Measurements from ENCODE around the gene AKT2.
A peak's percentile ranks its signal among the peaks of the same experiment; 100 is the strongest.
"Not testable (repeated sequence)": the region's sequence is repeated elsewhere in the genome, so short reads cannot be mapped to it uniquely, and the experiment has no call there.

Gene AKT2

DNA sequence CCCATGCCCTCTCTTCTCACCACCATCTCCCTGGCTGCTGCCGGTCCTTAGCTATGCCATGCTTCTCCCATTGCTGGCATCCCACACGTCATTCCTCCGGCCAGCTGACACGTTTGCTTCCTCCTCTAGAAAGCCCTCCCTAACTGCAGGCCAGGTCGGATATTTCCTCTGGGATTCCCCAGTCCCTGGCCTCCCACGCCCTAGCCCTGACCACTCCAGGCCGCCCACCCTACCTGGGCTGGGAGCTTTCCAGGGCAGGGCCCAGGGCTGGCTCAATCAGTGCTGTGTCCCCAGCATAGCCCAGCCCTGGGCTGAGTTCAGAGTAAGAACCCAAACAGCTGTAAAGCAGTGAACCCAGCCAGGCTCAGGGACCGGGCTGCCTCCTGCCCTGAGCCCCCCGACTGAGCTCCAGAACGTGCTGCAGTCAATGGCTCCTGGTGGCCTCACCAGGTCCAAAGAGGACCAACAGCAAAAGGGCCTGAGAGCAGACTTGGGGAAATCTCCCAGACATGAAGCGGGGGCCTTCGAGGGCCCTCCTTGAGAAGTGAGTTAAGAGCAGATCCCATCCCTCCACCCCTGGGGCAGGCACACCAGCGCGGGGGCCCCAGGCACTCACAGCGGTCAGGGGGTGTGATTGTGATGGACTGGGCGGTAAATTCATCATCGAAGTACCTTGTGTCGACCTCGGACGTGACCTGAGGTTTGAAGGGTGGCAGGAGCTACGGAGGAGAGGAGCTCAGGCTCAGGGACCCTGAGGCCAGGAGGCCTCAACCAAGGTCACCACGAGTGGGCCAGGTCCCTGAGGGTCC, 50.5 kb downstream of the AKT2 start:
- DNase-seq (ENCODE audit: low read depth) = no peak

DNA sequence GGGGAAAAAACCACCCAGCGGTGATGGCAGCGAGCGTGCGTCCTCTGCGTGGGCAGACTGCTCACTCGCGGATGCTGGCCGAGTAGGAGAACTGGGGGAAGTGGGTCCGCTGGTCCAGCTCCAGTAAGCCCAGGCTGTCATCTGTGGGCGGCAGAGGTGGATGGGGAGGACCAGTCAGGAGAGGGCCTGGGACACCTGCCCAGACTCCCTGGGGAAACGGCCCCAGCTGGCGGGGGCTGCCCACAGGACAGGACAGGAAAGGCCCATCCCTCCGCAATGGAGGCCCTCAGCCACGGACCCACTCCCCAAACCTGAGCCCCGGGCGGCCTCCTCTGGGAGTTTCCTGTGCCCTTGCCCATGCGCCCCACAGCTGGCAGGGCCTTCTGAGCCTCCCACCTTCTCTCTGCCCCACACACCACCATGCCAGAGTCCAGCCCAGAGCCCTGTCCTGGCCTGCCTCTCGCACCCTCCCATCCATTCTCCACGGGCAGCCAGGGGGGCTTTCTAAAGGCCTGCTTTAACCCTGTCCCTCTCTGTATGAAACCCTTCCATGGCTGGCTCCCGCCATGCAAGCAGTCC, 51.2 kb downstream of the AKT2 start:
- no peak for DNase-seq (ENCODE audit: low read depth)

DNA sequence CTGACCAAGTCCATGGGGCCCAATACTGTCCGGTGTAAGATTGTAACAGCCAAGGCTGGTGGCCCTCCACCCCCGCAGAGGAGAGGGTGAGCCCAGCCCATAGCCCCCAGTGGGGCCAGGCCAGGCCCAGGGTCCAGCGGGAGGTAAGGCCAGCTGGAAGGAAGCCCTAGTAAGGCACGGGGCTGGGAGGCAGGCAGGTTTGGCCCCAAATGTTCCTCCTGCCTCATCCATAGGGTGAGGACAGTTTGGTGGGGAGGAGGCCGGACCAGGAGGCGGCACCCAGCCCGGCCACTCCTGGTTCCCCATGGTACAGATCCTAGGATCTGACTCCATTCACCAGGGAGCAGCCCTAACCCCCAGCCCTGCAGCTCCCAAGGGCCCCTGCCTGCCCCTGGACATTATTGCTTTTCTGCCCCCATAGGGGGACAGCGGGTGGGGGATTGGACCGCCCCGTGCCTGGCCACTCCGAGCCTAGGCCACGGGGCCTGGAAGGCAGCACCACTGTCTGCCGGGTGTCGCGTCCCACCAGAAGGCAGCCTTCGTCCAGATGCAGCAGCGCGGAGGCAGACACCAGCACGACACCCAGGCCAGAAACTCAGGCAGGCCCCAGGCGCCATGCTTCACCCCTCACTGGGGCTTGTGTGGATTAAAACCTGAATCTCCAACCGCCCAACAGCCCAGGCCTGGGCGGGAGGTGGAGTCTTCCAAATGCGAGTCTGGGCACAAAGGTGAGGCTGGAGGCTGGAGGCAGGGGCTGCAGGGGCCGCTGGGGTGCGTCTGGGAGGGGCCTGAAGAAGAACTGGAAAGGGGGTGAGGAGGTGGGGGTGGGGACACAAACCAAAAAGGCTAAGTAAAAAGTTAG, 52.0 kb downstream of the AKT2 start:
- no peak for DNase-seq (ENCODE audit: low read depth)

DNA sequence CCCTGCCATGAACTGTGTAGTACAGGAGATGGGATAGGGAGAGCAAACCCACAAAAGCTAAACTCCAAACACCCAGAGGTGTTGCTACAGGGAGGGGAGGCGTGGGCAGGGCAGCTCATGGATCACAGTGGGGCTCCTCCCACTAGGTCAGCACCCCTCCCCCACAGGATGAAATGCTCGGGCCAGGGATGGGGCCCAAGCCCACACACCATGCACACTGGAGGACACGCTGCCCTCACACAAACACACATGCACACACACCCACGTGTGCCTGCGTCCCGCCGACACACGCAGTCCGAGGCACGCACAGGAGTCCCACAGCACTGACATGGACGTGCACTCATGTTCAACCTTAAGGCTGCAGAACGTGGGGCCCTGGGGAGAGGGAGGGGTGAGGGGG, 52.7 kb downstream of the AKT2 start:
- no peak for DNase-seq (ENCODE audit: low read depth)

DNA sequence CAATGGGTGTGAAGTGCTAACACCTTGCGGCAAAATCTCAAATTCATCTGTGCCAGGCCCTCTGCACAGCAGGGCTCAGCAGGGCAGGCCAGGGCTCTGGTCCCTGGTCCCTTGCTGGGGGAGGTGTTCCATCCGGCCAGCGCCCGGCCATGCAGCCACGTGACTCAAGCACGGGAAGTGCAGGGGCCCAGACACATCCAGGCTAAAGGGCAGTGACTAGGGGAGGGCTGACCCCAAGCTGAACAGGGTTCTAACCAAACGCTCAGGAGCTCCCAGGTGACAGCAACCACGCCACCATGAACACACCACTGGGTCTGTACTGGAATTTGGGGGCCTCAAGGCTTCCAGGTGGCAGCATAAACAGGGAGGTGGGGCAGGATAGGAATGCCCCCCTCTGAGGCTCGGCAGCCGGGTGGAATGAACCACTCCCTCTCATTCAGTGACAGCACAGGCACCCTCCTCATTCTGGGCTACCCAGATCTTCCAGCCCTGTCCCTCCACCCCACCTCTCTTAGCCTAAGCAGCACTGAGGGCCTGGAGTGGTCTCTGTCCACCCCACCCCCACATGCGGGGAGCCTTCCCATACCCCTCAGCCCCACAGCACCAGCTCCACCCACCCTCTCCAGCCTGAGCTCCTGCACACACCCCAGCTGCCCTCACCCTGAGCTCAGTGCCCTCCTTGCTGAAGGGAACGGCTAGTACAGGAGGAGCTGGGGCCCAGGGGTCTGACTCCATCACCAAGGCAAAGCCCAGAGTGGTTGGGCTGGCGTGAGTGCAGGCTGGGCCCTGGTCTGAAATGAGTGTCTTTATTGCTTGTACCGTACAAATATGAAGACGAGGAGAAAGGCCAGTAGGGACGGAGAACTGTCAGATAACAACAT, 53.4 kb downstream of the AKT2 start:
- no peak for DNase-seq (ENCODE audit: low read depth)

DNA sequence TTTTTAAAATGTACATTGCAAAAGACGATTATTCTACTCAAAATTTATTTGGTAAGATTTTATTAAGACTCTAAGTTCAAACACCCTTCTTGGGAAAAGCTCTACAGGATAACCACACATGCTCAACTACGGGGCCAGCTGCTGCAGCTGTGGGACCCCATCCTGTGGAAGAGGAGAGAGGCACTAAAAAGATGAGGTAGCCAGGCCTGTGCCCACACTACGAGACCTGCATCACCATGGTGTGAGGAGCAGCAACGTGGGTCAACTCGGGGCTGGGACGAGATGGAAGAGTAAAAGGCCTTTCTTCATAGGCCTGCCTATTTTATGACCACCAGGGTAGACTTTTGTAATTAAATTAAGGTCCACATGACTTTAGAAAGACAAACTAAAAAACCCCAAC, 54.1 kb downstream of the AKT2 start:
- no peak for DNase-seq (ENCODE audit: low read depth)

DNA sequence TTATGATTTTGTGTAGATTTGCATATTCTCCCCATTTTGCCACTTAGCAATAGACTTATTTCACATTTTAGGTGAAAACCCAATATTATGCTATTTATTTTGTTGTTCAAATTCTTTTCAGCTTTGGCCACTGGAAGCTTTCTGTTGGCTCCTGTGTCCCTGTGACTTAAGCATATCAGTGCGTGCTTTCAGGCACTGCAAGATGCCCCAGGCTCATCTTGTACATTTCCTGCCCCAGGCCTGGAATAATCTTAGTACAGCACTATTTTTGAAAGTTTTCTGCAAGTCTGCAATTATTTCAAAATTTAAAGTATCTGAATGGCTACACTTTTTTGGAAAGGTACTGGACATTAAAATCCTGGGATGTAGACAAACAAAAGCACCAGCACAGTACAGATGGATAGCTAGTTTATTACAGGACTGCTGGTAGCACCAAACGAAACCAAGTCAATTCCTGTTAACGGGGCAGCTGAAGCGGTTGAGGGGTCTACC, 55.2 kb downstream of the AKT2 start:
- DNase-seq (ENCODE audit: low read depth) = no peak

DNA sequence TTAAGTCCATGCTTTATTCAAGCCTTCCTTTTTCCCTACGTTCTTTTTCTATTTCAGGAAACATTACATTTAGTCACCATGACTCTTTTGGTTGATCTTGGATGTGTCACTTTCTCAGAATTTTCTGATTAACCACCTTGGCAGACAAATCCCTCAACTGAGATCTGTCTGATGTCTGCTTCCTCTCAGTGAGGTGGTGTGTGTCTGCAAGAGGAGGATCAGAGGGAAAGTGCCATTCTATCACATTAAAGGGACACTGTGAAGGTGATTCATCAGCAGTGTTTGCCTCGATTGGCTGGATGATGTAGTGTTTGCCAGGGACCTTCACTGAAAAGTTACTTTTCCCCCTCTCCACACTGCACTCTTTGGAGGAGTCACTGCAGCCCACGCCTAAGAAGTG, 55.7 kb downstream of the AKT2 start:
- no peak for DNase-seq (ENCODE audit: low read depth)

DNA sequence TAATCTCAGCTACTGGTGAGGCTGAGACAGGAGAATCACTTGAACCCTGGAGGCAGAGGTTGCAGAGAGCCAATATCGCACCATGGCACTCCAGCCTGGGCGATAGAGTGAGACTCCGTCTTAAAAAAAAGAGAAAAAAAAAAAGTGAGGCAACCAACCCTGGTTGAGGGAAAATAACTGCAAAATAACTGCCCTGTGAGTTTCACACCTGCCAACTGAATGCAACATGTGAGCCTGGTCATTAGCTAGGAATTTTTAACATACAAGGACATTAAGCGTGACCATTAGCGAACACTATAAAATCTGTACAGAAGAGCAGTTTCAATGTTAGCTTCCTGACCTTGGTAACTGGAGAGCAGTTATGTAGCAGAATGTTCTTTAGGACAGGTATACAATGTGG, 56.3 kb downstream of the AKT2 start:
- DNase-seq (ENCODE audit: low read depth) = no peak

DNA sequence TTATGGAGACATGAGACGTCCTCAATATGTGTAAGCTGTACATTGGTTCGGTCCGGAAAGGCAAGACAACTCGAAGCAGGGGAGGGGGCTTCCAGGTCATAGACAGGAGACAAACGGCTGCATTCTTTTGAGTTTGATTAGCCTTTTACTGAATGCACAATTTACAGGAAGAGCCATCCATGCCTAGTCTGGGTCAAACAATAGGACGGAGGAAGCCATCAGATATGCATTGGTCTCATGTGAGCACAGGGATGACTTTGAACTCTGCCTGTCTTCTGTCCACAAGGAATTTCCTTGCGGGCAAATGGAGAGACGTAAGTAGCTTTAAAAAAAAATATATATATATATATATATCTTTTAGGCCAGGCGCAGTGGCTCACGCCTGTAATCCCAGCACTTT, 56.8 kb downstream of the AKT2 start:
- DNase-seq (ENCODE audit: low read depth) = no peak

DNA sequence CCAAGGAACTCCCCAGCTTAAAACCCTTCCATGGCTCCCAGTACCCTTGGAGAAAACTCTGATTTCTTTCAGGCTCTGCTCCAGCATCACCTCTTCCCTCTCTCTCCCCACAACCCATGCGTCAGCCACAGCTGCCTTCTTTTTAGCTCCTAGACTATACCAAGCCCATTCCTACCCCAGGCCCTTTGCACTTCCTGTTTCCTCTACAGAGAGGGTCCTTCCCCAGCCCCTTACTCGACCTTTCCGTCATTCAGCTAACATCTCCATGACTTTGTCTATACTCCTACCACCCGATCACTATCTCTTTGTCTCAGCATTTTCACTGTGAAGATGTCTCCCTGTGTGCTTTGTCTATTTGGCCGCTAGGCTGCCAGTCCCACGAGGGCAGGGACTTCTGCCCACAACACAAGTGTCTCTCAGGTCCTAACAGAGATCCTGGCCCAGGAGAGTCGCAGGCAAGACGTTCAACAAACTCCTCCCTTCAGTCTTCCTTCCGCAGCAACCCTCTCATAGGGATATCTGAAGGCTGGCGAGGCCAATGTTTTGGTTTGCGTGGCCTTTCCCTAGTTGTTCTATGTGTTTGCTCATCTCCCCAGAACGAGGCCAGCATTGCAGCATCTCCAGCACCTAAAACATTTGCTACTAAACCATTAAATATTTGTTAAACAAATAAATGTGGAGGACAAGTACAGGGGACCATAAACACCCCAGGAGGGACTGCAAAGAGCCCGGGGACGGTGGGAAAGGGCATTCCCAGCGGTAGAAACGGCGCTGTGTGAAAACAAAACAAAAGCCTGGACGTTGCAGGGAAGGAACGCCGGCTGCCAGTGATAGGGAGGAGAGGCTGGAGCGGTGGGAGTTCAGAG, 59.5 kb downstream of the AKT2 start:
- DNase-seq (ENCODE audit: low read depth) = no peak

DNA sequence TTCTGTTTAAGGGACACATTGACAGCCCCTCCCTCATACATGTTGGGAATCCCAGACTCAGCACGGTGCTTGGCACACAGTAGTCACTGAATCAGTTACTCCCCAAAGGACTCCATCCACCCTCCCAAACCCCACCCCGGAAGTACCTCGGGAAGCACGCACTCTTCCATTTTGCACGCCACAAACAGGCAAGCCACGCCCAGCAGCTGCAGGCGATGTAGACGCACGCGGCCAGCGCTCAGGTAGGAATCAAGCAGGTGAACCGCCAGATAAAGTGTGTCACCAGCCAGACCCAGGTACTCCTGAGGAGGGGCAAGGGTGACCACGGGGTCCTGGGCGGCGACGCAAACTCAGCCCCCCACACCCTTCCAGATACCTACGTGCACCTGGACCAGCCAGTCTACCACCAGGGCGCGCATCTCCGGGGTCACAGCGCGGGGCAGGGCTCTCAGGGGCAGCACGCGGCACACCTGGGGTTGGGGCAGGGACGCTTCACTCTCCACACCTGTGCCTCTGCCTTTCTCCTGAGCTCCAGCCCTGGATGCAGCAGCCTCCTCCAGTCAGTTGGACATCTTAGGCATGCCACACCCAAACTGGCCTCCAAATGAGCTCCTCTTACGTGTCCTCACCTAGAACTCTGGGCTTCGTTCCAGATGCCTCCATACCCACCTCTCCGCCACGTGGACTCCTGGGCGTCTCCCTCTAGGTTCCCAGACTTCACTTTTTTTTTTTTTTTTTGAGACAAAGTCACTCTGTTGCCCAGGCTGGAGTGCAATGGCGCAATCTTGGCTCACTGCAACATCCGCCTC, 60.6 kb downstream of the AKT2 start:
- DNase-seq (ENCODE audit: low read depth) = no peak

DNA sequence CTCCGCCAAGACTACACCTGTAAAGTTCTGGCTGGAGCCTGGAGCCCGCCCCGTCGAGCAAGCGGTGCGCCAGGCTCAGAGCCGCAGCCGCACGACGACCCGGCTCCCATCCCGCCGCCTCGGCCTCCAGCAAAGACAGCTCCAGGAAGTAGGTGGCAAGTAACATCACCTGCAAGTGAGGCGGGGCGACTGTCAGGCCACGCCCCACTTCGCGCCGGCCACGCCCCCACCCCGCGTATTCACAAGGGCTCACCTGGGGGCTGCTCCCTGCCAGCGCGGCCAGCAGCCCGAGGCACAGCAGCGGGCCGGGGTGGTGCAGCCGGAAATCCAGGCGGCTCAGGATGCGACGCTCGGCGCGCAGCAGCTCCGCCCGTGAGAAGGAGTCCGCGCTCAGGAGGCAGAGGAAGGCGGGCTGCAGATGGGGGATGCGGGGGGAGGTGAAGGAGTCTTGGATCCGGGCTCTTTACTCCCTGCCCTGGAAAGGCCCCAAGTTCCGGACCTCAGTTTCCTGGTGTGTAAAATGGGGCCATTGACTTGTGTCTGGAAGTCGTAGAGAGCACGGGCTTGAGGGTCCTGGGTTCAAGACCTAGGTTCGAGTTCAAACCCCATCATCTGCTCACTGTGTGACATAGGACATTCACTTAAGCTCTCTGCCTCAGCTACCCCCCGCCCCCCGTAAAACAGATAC, 61.9 kb downstream of the AKT2 start:
- no peak for DNase-seq (ENCODE audit: low read depth)

DNA sequence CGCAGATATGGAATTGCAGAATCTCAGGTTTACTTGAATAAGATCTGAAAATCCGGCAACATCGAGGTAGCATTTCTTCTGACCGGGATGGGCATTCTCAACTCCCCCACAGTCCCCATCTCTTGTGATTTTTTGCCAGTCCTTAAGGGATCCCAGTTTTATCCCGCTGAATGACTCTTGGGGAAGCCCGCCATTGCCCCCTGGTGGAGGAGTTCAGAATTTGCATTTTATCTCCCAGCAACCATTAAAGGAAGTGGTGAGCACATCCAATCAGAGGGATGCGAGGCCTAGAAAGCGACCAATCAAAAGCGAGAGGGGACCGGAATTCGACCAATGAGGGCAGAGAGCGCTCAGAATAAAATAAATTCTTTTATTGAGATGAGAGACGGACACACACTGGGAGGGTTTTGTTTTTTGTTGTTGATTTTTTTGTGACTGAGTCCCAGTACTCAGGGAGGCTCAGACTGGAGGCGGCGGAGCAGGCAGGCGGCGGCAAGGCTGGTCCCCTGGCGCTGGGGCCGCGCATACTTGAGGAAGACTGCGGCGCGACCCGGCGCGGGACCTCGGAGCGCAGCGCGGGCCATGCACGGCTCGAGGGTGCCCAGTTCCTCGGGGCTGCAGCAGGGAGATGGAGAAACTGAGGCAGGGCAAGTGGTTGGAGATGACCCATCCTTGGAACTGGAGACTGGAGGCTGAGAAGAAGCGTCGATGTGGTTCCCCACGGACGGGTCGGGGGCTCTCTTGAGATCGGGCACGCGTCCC, 63.1 kb downstream of the AKT2 start:
- peak; percentile 85 for DNase-seq (ENCODE audit: low read depth)

DNA sequence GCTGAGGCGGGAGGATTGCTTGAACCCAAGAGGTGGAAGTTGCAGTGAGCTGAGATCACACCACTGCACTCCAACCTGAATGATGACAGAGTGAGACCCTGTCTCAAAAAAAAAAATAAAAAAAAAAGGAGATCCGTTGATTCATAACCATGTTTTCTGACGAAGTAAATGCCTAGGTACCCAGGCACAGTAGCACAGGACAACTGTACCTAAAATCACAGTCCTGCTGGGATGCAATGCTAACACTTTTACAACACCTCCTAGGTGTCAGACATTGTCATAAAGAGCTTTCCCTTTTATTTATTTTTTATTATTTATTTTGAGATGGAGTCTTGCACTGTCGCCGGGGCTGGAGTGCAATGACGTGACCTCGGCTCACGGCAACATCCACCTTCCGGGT, 64.5 kb downstream of the AKT2 start:
- DNase-seq (ENCODE audit: low read depth) = no peak

DNA sequence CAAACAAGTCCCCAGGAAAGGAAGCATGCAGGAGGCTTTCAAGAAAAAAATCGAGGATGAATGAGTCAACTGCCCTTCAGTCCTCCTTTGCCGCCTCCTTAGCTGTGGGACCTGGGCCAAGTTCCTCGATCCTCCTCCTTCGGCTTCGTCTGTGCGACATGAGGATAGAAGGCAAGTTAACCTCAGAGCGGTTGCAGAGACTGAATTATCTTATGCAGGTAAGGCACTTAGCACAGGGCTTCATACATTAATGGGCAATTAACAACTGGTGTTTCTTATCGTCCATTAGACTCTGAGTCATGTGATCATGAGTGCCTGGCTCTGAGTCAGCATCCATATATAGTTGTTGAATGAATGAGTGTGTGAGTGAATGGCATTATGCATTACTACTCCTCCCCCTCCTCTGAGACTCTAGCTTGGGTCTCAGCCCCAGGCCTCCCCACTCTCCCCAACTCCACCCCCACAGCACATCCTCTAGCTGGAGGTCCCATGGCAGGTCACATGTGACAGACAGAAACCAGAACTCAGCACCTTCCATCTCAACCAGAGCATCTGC, 65.3 kb downstream of the AKT2 start:
- DNase-seq (ENCODE audit: low read depth) = no peak

DNA sequence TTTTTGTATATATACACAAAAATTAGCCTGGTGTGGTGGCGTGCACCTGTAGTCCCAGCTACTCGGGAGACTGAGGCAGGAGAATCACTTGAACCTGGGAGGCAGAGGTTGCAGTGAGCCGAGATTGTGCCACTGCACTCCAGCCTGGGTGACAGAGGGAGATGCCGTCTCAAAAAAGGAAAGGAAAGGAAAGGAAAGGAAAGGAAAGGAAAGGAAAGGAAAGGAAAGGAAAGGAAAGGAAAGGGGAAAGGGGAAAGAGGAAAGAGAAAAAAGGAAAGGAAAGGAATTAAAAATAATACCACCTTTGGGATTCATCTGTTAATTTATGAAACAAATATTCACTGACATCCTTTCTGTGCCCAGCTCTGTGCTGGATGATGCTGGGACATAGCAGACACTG, 66.1 kb downstream of the AKT2 start:
- not testable (repeated sequence) for DNase-seq (ENCODE audit: low read depth)

All from fibroblast of the conjunctiva (primary cell).